ENCODE results near the gene CDH1.

- TF ChIP-seq CTCF (conservative IDR thresholded peaks at IDR 0.05) (no peak), ZFX (IDR thresholded peaks at IDR 0.05) (no peak)
These were observed 97.5 kb downstream of the CDH1 start for GRCh38 chr16:68834550-68834949.

All from C4-2B (cell line).